NCI-H1092 (cell line): ENCODE data around the gene C2CD2.

Source experiments
- DNase-seq: peaks from one replicate; lab custom pipeline; 2025; lab: John Stamatoyannopoulos, UW

C2CD2 gene

DNA sequence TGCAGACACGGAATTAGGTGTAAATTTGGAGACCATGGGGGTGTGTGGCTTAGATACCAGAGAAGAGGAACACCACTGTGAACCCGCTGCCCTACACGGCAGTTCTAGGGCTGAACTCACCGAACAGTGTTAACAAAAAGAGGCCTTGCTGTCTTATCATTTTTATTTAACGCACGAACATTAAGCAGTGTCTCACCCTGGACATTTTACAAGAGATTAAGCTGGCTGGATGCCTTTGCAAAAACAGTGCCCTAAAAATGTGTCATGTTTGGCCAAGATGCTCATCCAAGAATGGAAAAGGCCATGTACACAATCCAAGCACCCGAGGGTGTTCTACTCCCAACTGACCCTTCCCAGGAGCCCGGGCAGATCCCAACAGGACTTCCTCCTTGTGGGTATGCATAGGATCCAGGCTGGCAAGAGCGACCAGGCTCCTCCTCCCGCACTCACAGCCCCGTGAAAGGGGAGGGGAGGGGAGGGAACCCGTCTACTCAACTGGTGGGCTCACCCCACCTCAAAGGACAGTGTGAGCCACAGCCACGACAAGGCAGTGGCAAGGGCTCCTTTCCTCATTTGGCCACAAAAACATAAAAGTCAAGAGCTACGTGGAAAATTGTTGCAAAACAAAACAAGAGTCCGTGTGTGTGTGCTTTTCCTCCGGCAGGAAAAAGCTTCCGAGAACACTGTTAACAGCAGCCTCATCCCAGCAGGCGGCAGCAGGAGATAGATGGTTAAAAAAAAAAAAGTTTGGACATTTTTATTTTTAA is 20.3 kb downstream of the C2CD2 start:
- no peak for DNase-seq

DNA sequence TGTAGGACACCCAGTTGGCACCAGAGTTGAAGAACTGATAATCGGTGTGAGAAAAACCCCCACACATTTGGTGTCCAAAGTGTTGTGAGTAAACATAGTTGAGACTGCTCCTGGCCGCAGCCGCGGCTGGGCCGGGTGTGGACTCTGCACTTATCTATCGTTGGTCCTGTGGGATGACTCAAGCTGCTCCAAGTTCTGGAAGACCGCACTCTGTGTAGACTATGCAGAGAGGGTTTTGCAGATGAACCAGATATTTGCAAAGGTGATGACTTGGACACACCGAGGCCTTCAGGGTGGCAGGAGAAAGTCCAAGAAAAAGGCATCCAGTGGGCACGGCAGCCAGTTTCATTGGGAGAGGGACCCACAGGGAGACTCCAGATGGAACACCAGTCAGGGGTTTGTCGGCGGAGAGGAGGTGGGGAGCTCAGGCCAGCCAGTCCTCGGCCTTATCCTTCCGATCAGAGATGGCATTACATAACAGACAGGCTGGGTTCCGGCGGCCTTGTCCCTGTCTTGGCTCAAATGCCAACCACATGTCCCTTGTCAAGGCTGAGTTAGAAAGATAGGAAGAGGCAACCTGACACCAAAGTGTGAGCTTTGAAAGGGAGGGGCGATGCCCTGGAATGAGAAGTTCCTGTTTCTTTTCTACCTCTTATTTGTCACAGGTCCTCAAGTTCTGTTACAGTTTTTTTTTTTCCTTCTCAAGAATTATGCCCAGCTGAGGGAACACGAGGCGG is 21.1 kb downstream of the C2CD2 start:
- no peak for DNase-seq

DNA sequence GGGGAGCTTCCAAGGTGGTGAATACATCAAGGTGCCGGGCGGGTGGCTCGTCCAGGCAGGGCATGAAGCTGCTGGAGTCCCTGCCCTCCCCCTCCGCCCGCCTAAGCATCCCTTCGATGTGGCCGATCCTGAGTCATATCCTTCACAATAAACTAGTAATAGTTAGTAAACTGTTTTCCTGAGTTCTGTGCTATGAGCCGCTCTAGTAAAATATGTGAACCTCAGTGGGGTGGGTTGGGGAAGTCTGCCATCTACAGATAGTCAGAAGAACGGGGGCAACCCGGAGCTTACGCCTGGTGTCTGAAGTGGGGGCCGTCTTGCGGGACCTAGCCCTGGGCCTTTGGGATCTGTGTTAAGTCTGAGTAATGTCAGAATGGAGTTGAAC is 21.6 kb downstream of the C2CD2 start:
- no peak for DNase-seq

DNA sequence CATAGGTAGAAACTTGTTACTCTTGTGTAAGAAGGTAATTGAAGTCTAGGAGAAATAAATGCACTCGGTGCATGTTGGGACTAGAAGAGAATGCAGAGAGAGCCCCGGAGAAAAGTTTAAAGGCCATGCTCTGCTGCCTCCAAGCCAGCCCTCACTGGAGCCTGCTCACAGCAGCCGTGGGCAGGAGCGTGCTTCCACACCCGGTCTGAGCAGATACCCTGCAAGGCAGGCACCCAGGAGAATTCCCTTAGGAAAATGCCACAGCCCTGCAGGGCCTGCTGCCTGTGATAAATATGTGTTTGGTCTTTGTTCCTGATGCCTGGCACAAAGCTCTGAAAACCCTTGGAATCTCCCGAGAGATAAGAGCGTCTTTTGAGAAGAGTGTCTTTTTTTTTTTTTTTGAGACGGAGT is 22.8 kb downstream of the C2CD2 start:
- DNase-seq: no peak

DNA sequence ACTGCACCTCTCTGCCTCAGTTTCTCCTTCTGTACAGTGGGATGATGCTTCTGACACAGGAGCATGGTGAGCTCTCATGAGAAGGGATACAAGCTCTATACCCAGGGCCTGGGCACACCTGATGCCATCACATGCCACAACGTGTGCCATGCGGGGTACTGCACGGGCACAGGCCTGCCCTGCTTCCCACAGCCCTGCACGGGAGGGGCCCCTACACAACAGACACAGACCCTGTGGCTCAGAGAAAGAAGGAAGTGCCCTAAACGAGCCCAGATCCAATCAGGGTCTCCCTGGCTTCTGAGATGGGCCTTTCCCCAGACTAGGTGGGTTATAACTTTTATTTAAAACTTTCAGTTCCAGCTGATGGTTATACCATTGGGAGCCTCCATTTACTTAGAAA is 24.6 kb downstream of the C2CD2 start:
- no peak for DNase-seq

DNA sequence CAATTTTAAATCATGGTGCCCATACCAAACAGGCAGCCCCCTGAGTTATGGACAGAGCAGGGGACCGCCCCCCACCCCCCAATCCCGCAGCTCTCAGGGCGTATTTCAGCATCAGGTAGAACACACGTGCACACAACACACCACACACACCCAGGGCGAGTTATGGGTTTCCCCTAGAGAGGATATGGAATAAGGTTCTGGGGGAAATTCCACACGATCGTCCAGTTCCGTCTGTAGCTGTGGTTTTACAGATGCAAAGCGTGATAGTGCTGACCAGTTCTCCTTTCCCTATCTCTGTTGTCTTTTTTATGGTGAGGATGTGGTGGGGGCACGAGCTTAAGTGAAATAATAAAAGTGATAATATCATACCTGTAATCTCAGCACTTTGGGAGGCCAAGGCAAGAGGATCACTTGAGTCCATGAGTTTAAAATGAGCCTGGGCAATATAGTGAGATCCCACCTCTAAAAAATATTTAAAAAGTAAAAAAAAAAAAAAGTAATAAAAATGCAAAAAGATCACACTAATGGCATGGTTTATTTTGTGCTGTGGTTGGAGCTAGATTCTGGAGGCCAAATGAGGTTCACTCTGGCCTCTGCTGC is 25.1 kb downstream of the C2CD2 start:
- DNase-seq: no peak

DNA sequence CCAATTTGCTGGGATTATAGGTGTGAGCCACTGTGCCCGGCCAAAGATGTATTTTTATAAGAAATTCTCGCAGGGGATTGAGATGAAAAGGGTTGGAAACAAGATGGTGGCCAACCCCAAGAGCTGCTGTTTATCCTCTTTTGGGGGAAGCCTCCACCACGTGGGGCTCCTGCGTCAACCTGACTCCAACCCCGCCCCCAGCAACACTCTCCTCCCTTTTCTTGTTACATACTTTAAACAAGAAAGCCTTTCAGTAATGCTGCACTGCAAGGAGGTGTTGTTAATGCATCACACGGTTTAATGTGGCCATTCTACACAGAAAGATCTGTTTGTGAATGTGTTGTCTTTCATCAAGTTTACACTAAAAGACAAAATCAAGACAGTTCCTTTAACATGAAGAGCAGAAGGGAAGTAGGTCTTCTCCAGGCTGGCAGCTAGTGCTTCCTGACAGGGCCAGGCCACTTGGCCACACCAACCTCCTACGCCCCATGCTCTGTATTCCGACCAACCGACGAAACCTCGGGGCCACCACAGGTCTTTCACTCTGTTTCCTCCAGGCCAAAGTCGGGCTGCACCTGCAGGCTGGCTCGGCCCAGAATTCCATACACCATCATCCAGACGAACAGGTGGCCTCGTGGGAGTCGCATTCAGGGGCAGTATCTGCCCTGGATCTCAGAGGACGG is 25.9 kb downstream of the C2CD2 start:
- DNase-seq: no peak

DNA sequence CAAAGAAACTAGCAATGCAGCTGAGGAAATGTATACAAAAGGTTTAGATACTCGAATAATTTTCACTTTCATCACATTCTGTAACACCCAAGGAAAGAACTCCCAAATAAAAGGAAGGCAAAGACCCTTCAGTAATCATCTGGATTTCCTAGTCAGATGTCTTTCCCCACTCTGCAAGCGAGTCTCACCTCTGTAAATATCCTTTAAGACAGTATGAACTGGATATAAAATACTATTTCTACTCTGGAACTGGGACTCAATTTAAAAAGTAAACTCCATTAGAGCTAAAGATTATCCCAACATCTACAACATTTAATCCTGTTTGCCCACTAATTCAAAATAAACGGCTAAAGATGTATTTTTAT is 27.0 kb downstream of the C2CD2 start:
- no peak for DNase-seq

DNA sequence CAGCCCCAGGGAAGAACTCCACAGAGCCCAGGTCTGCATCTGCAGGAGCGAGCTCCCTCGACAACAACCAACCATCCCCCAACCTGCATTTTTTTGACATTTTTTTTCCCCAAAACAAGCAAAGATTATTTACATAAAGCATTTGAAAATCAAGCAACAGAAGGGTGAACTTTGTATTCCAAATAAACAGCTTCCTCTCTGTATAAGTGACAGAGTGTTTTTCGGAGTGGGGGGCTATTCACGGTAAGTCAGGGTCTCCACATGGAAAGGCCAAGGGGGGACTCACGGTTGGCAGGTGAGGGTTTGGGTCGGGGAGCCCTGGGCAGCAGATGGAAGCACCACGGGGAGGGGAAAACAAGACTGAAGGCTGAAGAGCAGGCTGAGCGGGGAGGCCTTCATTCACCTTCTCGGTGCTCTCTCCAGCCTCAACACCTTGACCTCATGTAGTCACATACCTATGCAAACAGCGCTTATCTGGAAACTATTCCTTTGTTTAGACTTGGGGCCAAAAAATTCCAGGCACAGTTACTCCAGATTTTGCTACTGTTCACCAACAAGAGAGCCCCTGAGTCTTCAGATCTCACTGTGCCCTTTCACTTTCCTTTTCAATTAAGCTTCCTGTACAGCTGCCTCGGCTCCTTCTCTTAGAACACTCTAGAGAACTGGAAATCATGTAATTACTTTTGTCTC is 27.6 kb downstream of the C2CD2 start:
- no peak for DNase-seq

DNA sequence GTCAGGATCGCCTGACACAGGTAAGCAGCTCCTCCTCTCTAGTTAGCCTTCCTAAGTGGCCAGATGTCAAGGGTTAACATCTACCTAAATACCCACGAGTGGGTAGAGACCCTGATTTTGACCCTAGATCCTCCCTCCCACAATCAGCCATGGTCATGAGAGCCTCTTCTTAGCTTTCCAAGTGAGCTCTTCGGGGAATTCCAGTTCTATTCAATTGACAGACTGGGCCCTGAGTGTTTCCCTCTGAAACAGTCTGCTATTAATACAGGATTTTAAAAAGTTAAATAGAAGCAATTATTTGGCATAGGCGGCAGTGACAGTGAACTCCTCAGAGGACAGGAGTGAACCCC is 28.1 kb downstream of the C2CD2 start:
- no peak for DNase-seq

DNA sequence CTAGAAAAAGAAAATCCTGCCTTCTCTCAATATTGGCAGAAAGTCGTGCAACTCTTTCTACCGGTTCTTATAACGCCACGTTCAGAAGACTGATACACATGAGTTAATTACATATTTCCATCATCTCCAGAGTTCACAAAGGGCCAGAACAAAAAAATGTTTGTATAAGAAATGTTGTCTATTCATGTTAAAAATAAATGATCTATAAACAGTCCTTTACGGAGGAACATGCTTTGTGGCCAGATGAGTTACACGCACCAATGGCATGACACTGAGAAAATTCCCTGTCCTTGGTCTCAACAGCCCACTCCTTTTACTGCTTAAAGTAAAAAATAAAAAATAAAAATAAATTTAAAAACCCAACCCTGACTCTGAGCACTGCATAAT is 29.5 kb downstream of the C2CD2 start:
- DNase-seq: no peak

DNA sequence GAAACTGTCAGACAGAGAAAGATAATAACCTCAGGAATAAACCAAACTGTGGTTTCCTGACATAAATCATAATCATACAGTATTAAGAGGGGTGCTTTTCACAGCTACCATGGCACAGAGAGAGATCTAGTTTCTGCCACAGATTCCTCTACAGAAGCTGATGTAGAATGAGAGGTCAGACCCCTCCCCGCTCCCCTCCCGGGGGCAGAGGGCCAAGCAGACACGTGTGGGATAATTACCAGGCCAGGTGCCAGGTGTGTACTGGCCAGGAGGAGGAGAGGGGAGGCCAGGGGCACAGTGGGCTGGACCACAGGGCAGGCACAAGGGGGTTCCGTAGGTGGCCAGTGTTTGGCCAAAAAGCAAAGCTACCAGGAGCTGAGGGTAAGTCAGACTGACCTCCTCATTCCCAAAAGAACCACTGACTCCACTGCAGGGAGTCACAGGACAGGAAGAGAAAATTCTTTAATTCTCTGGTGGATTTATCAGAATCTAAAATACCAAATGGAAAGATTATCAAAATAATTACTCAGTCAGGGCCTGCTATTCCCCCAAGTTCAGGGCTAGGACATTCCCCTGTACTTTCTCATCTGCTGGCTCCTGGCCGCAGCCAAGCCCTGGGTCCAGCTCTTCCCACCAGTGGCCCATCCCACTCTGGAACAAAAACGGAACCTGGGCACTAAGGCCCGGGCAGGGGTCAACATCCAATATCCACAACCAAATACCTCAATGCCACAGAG is 30.0 kb downstream of the C2CD2 start:
- DNase-seq: no peak

DNA sequence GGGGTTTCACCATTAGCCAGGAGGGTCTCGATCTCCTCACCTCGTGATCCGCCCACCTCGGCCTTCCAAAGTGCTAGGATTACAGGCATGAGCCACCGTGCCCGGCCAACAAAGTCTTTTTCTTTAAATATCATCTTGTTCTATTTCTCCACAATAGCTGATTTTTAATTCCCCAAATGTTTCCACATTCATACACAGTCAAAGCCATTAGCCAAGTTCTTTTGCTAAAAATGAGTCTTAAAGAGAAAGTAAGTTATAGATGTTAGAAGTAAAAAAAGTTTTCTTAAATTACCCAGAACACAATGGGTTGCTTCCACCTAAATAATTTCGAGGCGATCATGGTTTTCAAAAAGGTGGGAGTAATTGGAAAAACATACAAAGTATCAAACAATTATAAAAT is 30.6 kb downstream of the C2CD2 start:
- no peak for DNase-seq

DNA sequence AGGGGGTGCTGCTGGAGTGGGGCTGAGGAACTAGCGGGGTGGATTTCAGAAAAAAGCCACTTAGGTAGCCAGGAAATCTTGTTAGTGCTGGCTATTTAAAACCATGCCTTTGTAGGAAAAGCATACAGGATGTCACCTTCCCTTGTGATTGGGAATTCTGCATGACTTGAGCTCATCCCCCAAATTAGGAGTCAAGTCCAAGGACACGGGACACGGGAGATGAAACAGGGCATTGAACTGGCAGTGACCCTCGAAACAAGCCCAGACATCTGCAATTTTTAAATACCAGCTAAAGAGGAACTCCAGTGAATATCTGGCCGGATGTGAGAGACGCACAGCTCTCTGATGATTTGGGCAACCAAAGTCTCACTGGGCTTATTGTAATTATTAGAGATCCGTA is 32.8 kb downstream of the C2CD2 start:
- DNase-seq: no peak

DNA sequence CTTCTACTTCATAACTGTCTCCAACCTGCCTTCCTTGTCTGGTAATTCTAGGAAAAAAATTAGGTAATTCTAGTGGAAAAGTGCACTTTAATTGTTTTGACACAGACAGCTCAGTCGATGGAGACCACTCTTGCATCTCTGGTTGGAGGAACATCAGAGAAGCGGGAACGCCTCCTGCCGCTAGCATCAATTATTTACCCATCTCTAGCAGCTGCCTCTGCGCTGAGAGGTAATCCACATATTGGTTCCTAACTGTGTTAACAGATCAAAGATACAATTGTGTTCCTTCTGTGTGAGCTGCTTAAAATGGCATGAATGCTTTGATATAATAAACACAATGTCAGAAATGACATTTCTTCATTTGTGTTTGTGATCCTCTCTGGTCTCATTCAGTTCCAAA is 33.3 kb downstream of the C2CD2 start:
- DNase-seq: no peak

DNA sequence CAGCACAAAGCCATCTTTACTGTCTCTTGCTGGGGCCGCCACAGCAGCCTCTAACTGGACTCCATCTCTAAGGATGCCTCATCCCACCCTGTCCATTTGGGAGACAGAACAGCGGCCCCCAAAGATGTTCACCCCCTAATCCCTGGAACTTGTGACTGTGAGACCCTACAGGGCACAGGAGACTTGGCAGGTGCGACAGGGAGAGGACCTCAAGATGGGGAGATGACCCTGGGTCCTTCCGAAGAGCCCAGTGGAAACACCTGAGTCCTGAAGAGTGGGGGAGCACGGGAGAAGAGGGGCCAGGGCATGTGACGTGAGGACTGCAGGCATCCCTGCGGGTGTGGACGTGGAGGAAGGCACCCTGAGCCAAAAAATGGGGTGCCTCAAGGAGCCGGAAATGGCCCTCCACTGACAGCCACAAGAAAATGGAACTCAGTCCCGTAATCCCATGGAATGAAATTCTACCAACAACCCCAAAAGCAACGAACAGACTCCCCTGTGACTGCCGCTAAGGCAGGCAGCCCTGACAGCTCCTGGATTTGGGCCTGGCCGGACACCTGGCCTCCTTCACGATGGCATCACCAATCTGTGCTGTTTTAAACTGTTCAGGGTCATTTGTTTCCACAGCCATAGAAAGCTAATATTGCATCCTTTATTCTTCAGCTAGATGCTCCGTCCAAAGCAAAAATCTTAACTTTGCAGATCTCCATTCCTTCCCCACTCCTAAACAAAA is 34.0 kb downstream of the C2CD2 start:
- no peak for DNase-seq

DNA sequence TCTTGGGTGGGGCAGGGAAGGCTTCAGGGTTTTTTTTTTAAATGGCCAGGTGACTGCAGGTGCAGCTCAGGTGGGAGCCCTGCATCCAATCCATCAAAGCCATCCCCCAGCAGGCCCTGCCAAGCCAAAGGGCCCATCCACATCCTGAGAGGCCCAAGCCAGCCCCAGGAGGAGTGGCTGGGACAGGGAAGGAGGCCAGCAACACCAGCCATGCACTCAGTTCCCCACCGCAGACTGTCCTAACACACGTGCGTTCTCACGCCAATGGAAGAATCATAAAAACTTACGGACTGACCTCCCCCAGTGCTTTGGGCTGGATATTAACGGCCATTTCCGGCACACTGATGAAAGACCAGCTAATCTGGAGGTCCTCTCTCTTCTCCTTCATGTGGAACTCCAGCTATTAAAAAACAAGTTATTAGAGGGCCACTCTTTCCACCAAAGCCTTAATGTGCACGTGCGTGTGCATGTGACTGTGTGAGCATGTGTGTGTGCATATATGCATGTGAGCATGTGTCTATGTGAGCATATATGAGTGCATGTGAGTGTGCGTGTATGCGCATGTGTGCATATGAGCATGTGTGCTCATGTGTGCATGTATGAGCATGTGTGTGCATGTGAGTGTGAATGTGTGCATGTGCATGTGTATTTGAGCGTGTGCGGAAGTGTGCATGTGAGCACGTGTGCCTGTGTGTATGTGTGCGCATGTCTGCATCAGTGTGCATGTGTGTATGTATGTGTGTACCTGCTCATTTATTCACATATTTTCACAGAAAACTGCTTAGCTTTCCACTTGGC is 35.1 kb downstream of the C2CD2 start:
- DNase-seq: no peak

DNA sequence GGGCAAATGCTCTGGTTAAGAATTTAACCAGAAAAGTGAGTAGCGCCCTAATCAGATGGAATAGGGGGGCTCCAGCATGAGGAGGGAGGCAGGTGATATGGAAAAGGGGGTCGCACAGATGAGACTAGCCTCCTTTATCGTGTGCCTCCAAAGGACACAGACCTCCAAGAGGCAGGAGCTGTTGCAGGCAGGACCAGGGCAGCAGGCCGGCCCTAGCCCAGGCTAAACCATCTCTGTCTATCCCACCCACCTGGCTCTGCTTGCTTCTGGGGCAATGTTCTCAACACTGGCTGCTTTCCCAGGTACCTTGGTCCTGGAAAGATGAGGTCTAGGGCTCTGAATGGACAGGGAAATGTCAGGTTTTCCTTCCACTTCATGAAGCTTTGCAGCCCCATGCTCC is 36.3 kb downstream of the C2CD2 start:
- no peak for DNase-seq

DNA sequence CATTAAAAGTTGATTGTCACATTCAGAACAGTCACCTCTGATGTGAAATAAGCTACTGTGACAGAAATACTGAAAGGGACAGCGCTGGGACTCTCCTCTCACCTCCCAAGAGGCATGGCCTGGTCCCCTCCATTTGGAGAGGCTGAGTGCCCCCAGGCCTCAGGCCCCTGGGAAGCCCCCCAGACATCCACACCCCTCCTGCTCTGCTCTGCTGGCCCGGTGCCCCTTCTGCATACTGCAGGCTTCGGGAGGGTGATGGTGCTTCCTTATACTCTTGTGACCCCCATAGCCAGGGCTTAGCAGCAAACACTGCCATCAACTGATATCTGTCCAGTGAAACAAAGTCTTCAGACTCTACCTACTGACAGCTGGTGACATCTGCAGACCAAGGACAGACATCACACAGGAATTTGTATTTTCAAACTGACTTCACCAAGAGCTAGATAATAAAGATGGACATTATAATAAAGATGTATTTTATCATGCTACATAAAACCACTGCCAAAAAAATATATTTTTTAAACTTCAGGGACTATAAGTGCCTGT is 36.9 kb downstream of the C2CD2 start:
- DNase-seq: no peak

DNA sequence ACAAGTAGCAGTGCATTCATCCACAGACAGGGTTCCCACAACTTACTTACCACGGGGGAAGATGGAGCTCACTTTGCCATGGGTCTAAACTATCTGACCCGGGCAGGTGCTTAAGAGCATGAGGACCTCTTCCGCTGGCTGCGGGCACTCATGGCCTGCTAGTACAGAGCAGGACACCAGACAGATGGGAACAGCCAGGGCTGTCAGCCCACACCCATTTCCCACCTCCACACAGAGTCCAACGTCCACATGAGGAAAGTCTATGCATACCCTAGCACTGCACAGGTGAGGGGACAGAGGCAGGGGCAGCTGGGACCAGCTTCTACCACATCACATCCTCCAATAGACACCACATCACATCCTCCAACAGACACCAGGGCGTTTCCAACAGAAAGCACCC is 38.9 kb downstream of the C2CD2 start:
- DNase-seq: no peak
